ENCODE results near the gene EED.
"Not testable (repeated sequence)": the region's sequence is repeated elsewhere in the genome, so short reads cannot be mapped to it uniquely, and the experiment has no call there.

Gene EED

GRCh38 chr11:86292912-86293616 lies 48.5 kb downstream of the EED start:
- DNase-seq, result no peak

GRCh38 chr11:86294026-86294425 lies 49.5 kb downstream of the EED start:
- no peak for DNase-seq

GRCh38 chr11:86301742-86302091 lies 57.2 kb downstream of the EED start:
- DNase-seq, result no peak

GRCh38 chr11:86302092-86302793 lies 57.7 kb downstream of the EED start, which contains the start of gene HIKESHI:
Gene HIKESHI, plus strand, starts transcription at chr11:86302240. Its CDS starts 209 bp downstream, at chr11:86302449.
- DNase-seq, result peak; percentile 76 to 87 (median 83)

GRCh38 chr11:86303257-86303656 lies 58.7 kb downstream of the EED start:
- DNase-seq, result no peak

- DNase-seq, result not testable (repeated sequence)
Measured at GRCh38 chr11:86308710-86309109, 64.2 kb downstream of the EED start.

- no peak for DNase-seq
Measured at GRCh38 chr11:86313793-86314192, 69.2 kb downstream of the EED start.

GRCh38 chr11:86314636-86315035 lies 70.1 kb downstream of the EED start:
- no peak for DNase-seq

All from stimulated activated naive CD4-positive, alpha-beta T cell (primary cell).